ENCODE measurements around the gene CABCOCO1. TPM values are rescaled to one million over a fixed set of nuclear protein-coding genes. Genes with fewer than 3 reads are reported as not detected.

Gene CABCOCO1
- total RNA-seq, 1 donor from 2014 or later: not detected

GRCh38 chr10:61778137-61778536 is 115.4 kb downstream of the CABCOCO1 start:
- Histone ChIP-seq H3K27me3 (ENCODE audit: control insufficient read depth, insufficient read depth, low read length) (no peaks in the 10 kb centered on the region), H3K4me3 (ENCODE audit: low read depth, low read length) (no peak overlapping the region), H3K36me3 (ENCODE audit: control insufficient read depth, insufficient read depth, low read length) (no peaks in the 10 kb centered on the region)
- no peak for TF ChIP-seq CTCF (IDR thresholded peaks at IDR 0.05; ENCODE audit: insufficient read depth, low read length, severe bottlenecking)
- no peak for FAIRE-seq
- DNase-seq (ENCODE audit: low read depth): no peak

- no peaks in the 10 kb centered on the region for H3K27me3 ChIP-seq (ENCODE audit: control insufficient read depth, insufficient read depth, low read length)
- no peak overlapping the region for H3K4me3 ChIP-seq (ENCODE audit: low read depth, low read length)
- no peaks in the 10 kb centered on the region for H3K36me3 ChIP-seq (ENCODE audit: control insufficient read depth, insufficient read depth, low read length)
- no peak for TF ChIP-seq CTCF (IDR thresholded peaks at IDR 0.05; ENCODE audit: insufficient read depth, low read length, severe bottlenecking)
- no peak for FAIRE-seq
- DNase-seq (ENCODE audit: low read depth): no peak
Observed at GRCh38 chr10:61779276-61779675, 116.5 kb downstream of the CABCOCO1 start.

GRCh38 chr10:61779950-61780659 is 117.4 kb downstream of the CABCOCO1 start:
- Histone ChIP-seq H3K27me3 (ENCODE audit: control insufficient read depth, insufficient read depth, low read length) (no peaks in the 10 kb centered on the region), H3K36me3 (ENCODE audit: control insufficient read depth, insufficient read depth, low read length) (no peaks in the 10 kb centered on the region), H3K4me3 (ENCODE audit: low read depth, low read length) (no peak overlapping the region)
- no peak for TF ChIP-seq CTCF (IDR thresholded peaks at IDR 0.05; ENCODE audit: insufficient read depth, low read length, severe bottlenecking)
- FAIRE-seq: no peak
- peak; percentile 99 for DNase-seq (ENCODE audit: low read depth)

- no peak for DNase-seq (ENCODE audit: low read depth)
- no peak for TF ChIP-seq CTCF (IDR thresholded peaks at IDR 0.05; ENCODE audit: insufficient read depth, low read length, severe bottlenecking)
- no peaks in the 10 kb centered on the region for H3K27me3 ChIP-seq (ENCODE audit: control insufficient read depth, insufficient read depth, low read length)
- H3K4me3 ChIP-seq (ENCODE audit: low read depth, low read length): no peak overlapping the region
- no peak for FAIRE-seq
- H3K36me3 ChIP-seq (ENCODE audit: control insufficient read depth, insufficient read depth, low read length): no peaks in the 10 kb centered on the region
Observed at GRCh38 chr10:61780732-61781131, 118.0 kb downstream of the CABCOCO1 start.

GRCh38 chr10:61781969-61782403 is 119.3 kb downstream of the CABCOCO1 start:
- no peak for TF ChIP-seq CTCF (IDR thresholded peaks at IDR 0.05; ENCODE audit: insufficient read depth, low read length, severe bottlenecking)
- FAIRE-seq (no peak), DNase-seq (ENCODE audit: low read depth) (peak; percentile 94)
- no peak overlapping the region for H3K4me3 ChIP-seq (ENCODE audit: low read depth, low read length)
- no peaks in the 10 kb centered on the region for H3K36me3 ChIP-seq (ENCODE audit: control insufficient read depth, insufficient read depth, low read length)
- H3K27me3 ChIP-seq (ENCODE audit: control insufficient read depth, insufficient read depth, low read length): no peaks in the 10 kb centered on the region

Measured in bronchial epithelial cell (primary cell).